SK-N-MC (cell line): ENCODE results near the gene ZNF385B.

Experiments
- EZH2 ChIP-seq: fragments of 200-600 bp; sonication (generic); IDR thresholded peaks from one replicate; pipeline ENCODE4 v1.6.1; 2017; ENCODE audit warnings: antibody characterized with exemption
- POLR2AphosphoS5 ChIP-seq: IDR thresholded peaks from 2 replicates; pipeline ENCODE4 v1.6.1; 2012; ENCODE audit warnings: mild to moderate bottlenecking, low read depth, low read length, borderline replicate concordance

- TF ChIP-seq POLR2AphosphoS5 (no peak), EZH2 (no peak)
Observed at GRCh38 chr2:179554639-179555386, 306.6 kb downstream of the ZNF385B start.
